ENCODE measurements around the gene NPPB.

Gene NPPB

GRCh38 chr1:11888206-11888876, 29.6 kb upstream of the NPPB start:
- no peak overlapping the region for H3K27ac Mint-ChIP-seq
- H3K4me1 Mint-ChIP-seq (ENCODE audit: low read depth) = no peaks in the 10 kb centered on the region
- H3K9me3 Mint-ChIP-seq = no peaks in the 10 kb centered on the region
- H3K4me3 Mint-ChIP-seq = no peak overlapping the region
- H3K27me3 Mint-ChIP-seq = peaks cover 8% of the 10 kb centered on the region
- H3K36me3 Mint-ChIP-seq (ENCODE audit: low read depth) = no peaks in the 10 kb centered on the region
- DNase-seq = no peak

- Mint-ChIP-seq H3K4me3 (no peak overlapping the region), H3K27me3 (peaks cover 8% of the 10 kb centered on the region), H3K4me1 (ENCODE audit: low read depth) (no peaks in the 10 kb centered on the region), H3K9me3 (no peaks in the 10 kb centered on the region), H3K27ac (no peak overlapping the region), H3K36me3 (ENCODE audit: low read depth) (no peaks in the 10 kb centered on the region)
- DNase-seq = no peak
These were observed 28.9 kb upstream of the NPPB start for GRCh38 chr1:11887666-11888007.

- H3K27ac Mint-ChIP-seq = no peak overlapping the region
These were observed 28.4 kb upstream of the NPPB start for GRCh38 chr1:11886986-11887665.

GRCh38 chr1:11885916-11886315, 27.2 kb upstream of the NPPB start:
- Mint-ChIP-seq H3K4me3 (no peak overlapping the region), H3K9me3 (no peaks in the 10 kb centered on the region), H3K4me1 (ENCODE audit: low read depth) (no peaks in the 10 kb centered on the region), H3K27ac (no peak overlapping the region), H3K36me3 (ENCODE audit: low read depth) (no peaks in the 10 kb centered on the region), H3K27me3 (peaks cover 3% of the 10 kb centered on the region)
- DNase-seq = no peak

More at GRCh38 chr1:11886986-11887665, 28.4 kb upstream of the NPPB start:
- no peaks in the 10 kb centered on the region for H3K9me3 Mint-ChIP-seq
- H3K4me3 Mint-ChIP-seq = no peak overlapping the region
- H3K36me3 Mint-ChIP-seq (ENCODE audit: low read depth) = no peaks in the 10 kb centered on the region
- H3K27me3 Mint-ChIP-seq = peaks cover 3% of the 10 kb centered on the region
- no peaks in the 10 kb centered on the region for H3K4me1 Mint-ChIP-seq (ENCODE audit: low read depth)
- DNase-seq = no peak

GRCh38 chr1:11882814-11883538, 24.2 kb upstream of the NPPB start:
- H3K4me1 Mint-ChIP-seq (ENCODE audit: low read depth) = no peaks in the 10 kb centered on the region
- peaks cover 10% of the 10 kb centered on the region for H3K27me3 Mint-ChIP-seq
- H3K9me3 Mint-ChIP-seq = no peaks in the 10 kb centered on the region
- DNase-seq = no peak
- no peak overlapping the region for H3K27ac Mint-ChIP-seq
- no peak overlapping the region for H3K4me3 Mint-ChIP-seq
- H3K36me3 Mint-ChIP-seq (ENCODE audit: low read depth) = no peaks in the 10 kb centered on the region

- Mint-ChIP-seq H3K4me1 (ENCODE audit: low read depth) (no peaks in the 10 kb centered on the region), H3K4me3 (no peak overlapping the region), H3K36me3 (ENCODE audit: low read depth) (no peaks in the 10 kb centered on the region), H3K9me3 (no peaks in the 10 kb centered on the region), H3K27me3 (peaks cover 9% of the 10 kb centered on the region), H3K27ac (no peak overlapping the region)
- DNase-seq = no peak
These were observed 23.1 kb upstream of the NPPB start for GRCh38 chr1:11881749-11882441.

- no peaks in the 10 kb centered on the region for H3K36me3 Mint-ChIP-seq (ENCODE audit: low read depth)
- H3K27me3 Mint-ChIP-seq = peaks cover 9% of the 10 kb centered on the region
- no peak overlapping the region for H3K4me3 Mint-ChIP-seq
- no peak overlapping the region for H3K27ac Mint-ChIP-seq
- no peaks in the 10 kb centered on the region for H3K4me1 Mint-ChIP-seq (ENCODE audit: low read depth)
- no peaks in the 10 kb centered on the region for H3K9me3 Mint-ChIP-seq
- DNase-seq = no peak
These were observed 22.4 kb upstream of the NPPB start for GRCh38 chr1:11880911-11881748.

- no peaks in the 10 kb centered on the region for H3K36me3 Mint-ChIP-seq (ENCODE audit: low read depth)
- H3K9me3 Mint-ChIP-seq = no peaks in the 10 kb centered on the region
- H3K27ac Mint-ChIP-seq = no peak overlapping the region
- H3K4me1 Mint-ChIP-seq (ENCODE audit: low read depth) = no peaks in the 10 kb centered on the region
- no peak overlapping the region for H3K4me3 Mint-ChIP-seq
- no peak for DNase-seq
- peaks cover 9% of the 10 kb centered on the region for H3K27me3 Mint-ChIP-seq
These were observed 21.4 kb upstream of the NPPB start for GRCh38 chr1:11880181-11880575.

- Mint-ChIP-seq H3K9me3 (no peaks in the 10 kb centered on the region), H3K4me3 (no peak overlapping the region), H3K27me3 (peaks cover 9% of the 10 kb centered on the region), H3K4me1 (ENCODE audit: low read depth) (no peaks in the 10 kb centered on the region), H3K36me3 (ENCODE audit: low read depth) (no peaks in the 10 kb centered on the region), H3K27ac (no peak overlapping the region)
- DNase-seq = no peak
These were observed 20.8 kb upstream of the NPPB start for GRCh38 chr1:11879311-11880180.

- Mint-ChIP-seq H3K4me1 (ENCODE audit: low read depth) (no peaks in the 10 kb centered on the region), H3K9me3 (no peaks in the 10 kb centered on the region), H3K27me3 (peaks cover 11% of the 10 kb centered on the region), H3K4me3 (no peak overlapping the region), H3K36me3 (ENCODE audit: low read depth) (no peaks in the 10 kb centered on the region), H3K27ac (no peak overlapping the region)
- no peak for DNase-seq
These were observed 20.1 kb upstream of the NPPB start for GRCh38 chr1:11878891-11879190.

- Mint-ChIP-seq H3K36me3 (ENCODE audit: low read depth) (no peaks in the 10 kb centered on the region), H3K9me3 (no peaks in the 10 kb centered on the region), H3K4me3 (no peak overlapping the region), H3K27me3 (peaks cover 15% of the 10 kb centered on the region), H3K27ac (no peak overlapping the region), H3K4me1 (ENCODE audit: low read depth) (no peaks in the 10 kb centered on the region)
- DNase-seq = no peak
These were observed 19.5 kb upstream of the NPPB start for GRCh38 chr1:11878081-11878890.

- Mint-ChIP-seq H3K4me3 (no peak overlapping the region), H3K27ac (no peak overlapping the region), H3K36me3 (ENCODE audit: low read depth) (no peaks in the 10 kb centered on the region), H3K4me1 (ENCODE audit: low read depth) (no peaks in the 10 kb centered on the region), H3K27me3 (peaks cover 20% of the 10 kb centered on the region), H3K9me3 (no peaks in the 10 kb centered on the region)
- no peak for DNase-seq
These were observed 18.3 kb upstream of the NPPB start for GRCh38 chr1:11877074-11877473.

- Mint-ChIP-seq H3K27me3 (peaks cover 28% of the 10 kb centered on the region), H3K4me1 (ENCODE audit: low read depth) (no peaks in the 10 kb centered on the region), H3K27ac (no peak overlapping the region), H3K36me3 (ENCODE audit: low read depth) (no peaks in the 10 kb centered on the region), H3K4me3 (no peak overlapping the region), H3K9me3 (no peaks in the 10 kb centered on the region)
- no peak for DNase-seq
These were observed 16.3 kb upstream of the NPPB start for GRCh38 chr1:11875094-11875493.
